CD14-positive monocyte (primary cell): Measurements from ENCODE around the gene MAP3K19. TPM values are rescaled to one million over a fixed set of nuclear protein-coding genes. Genes with fewer than 3 reads are reported as not detected.

Experiments used
- DNase-seq, 3 donors: peaks; one replicate each; pipeline ENCODE4 v3.0.0-alpha.2; 2011 to 2022
- H2AFZ ChIP-seq: 2 replicates; pipeline ENCODE4 v1.6.0; 2012; ENCODE audit warnings: mild to moderate bottlenecking, low read depth, low read length, inconsistent platforms; ENCODE audit not compliant: insufficient read depth, poor library complexity, severe bottlenecking
- H3K27ac ChIP-seq, 2 donors: 1 replicate in 1 of 2; 2 replicates in 1 of 2; pipeline ENCODE4 v1.5.1; 2012 to 2013; ENCODE audit warnings: low read length in 2 of 2, control low read depth in 1 of 2, inconsistent platforms in 1 of 2, low read depth in 1 of 2, mild to moderate bottlenecking in 1 of 2
- H3K27me3 ChIP-seq, 2 donors: one replicate each; pipeline versions ENCODE4 v1.6.0 to v1.6.1; 2011 to 2013; ENCODE audit warnings: low read length in 2 of 2; ENCODE audit not compliant: control insufficient read depth in 2 of 2, insufficient read depth in 2 of 2
- H3K36me3 ChIP-seq, 2 donors: replicated peaks in 1 of 2; 1 replicate in 1 of 2; 2 replicates in 1 of 2; pipeline versions ENCODE4 v1.5.1 to v1.6.1; 2012 to 2013; ENCODE audit warnings: low read length in 2 of 2, control low read depth in 1 of 2, inconsistent platforms in 1 of 2, mild to moderate bottlenecking in 1 of 2; ENCODE audit not compliant: insufficient read depth in 2 of 2, control insufficient read depth in 1 of 2
- H3K4me1 ChIP-seq, 2 donors: 1 replicate in 1 of 2; 2 replicates in 1 of 2; pipeline versions ENCODE4 v1.5.1 to v1.6.1; 2012 to 2013; ENCODE audit warnings: low read length in 2 of 2, control low read depth in 1 of 2, inconsistent platforms in 1 of 2, mild to moderate bottlenecking in 1 of 2, moderate library complexity in 1 of 2; ENCODE audit not compliant: insufficient read depth in 2 of 2, control insufficient read depth in 1 of 2
- H3K4me2 ChIP-seq: replicated peaks from 2 replicates; pipeline ENCODE3; 2012; ENCODE audit warnings: low read length, moderate library complexity, mild to moderate bottlenecking; ENCODE audit not compliant: poor library complexity, severe bottlenecking; ENCODE audit errors: extremely low read depth
- H3K4me3 ChIP-seq, 3 experiments: fragments of 200-600 bp in 1 of 3; sonication (generic) in 1 of 3; replicated peaks in 1 of 3; 1 replicate in 2 of 3; 2 replicates in 1 of 3; pipeline ENCODE4 v1.5.1; 2011 to 2013; ENCODE audit warnings: low read length in 3 of 3, mild to moderate bottlenecking in 3 of 3, control low read depth in 2 of 3, low read depth in 2 of 3, inconsistent platforms in 1 of 3, moderate library complexity in 1 of 3
- H3K79me2 ChIP-seq: 2 replicates; pipeline ENCODE4 v1.6.0; 2012; ENCODE audit warnings: mild to moderate bottlenecking, control low read depth, inconsistent platforms, low read length, moderate library complexity; ENCODE audit not compliant: insufficient read depth
- H3K9ac ChIP-seq: 2 replicates; pipeline ENCODE4 v1.6.0; 2017; ENCODE audit warnings: low read length, mild to moderate bottlenecking; ENCODE audit not compliant: insufficient read depth, poor library complexity, severe bottlenecking
- H3K9me3 ChIP-seq, 2 donors: replicated peaks in 1 of 2; 1 replicate in 1 of 2; 2 replicates in 1 of 2; pipeline versions ENCODE4 v1.5.1 to v1.6.1; 2012 to 2013; ENCODE audit warnings: low read length in 2 of 2, control low read depth in 1 of 2; ENCODE audit not compliant: control insufficient read depth in 1 of 2, insufficient read depth in 1 of 2
- H4K20me1 ChIP-seq: 2 replicates; pipeline ENCODE4 v1.6.0; 2012; ENCODE audit warnings: mild to moderate bottlenecking, low read length, control low read depth, moderate library complexity; ENCODE audit not compliant: insufficient read depth
- H3K27ac Mint-ChIP-seq, 7 donors: one replicate each; pipeline ENCODE4 v1.8.0; 2020; ENCODE audit warnings: mild to moderate bottlenecking in 7 of 7, mixed read lengths in 7 of 7, moderate library complexity in 6 of 7, inconsistent platforms in 2 of 7
- H3K27me3 Mint-ChIP-seq, 3 donors: one replicate each; pipeline ENCODE4 v1.8.0; 2021 to 2022; ENCODE audit warnings: low read depth in 3 of 3, mild to moderate bottlenecking in 3 of 3, mixed read lengths in 3 of 3, moderate library complexity in 3 of 3, inconsistent platforms in 1 of 3
- H3K36me3 Mint-ChIP-seq, 2 donors: one replicate each; pipeline ENCODE4 v1.8.0; 2020; ENCODE audit warnings: mixed read lengths in 2 of 2, inconsistent platforms in 1 of 2, mild to moderate bottlenecking in 1 of 2
- H3K4me1 Mint-ChIP-seq: one replicate; pipeline ENCODE4 v1.8.0; 2020; ENCODE audit warnings: mild to moderate bottlenecking, mixed read lengths
- H3K4me3 Mint-ChIP-seq, 2 donors: one replicate each; pipeline ENCODE4 v1.8.0; 2020; ENCODE audit warnings: mild to moderate bottlenecking in 2 of 2, mixed read lengths in 2 of 2, moderate library complexity in 1 of 2
- H3K9me3 Mint-ChIP-seq, 7 donors: one replicate each; pipeline ENCODE4 v1.8.0; 2020 to 2022; ENCODE audit warnings: mixed read lengths in 7 of 7, mild to moderate bottlenecking in 6 of 7, moderate library complexity in 6 of 7, inconsistent platforms in 2 of 7
- WGBS: methylation state at CpG from one replicate; pipeline ENCODE4 v1.1.5; 2013; ENCODE audit warnings: missing lambda C conversion rate; ENCODE audit not compliant: insufficient coverage; 5-methylcytosine and 5-hydroxymethylcytosine counted together
- intact Hi-C, 2 donors: fragments of 100-400 bp; cut with micrococcal nuclease; formaldehyde crosslinking; loops; one replicate each; pipeline versions ENCODE4 v1.15.0 to v1.15.1; 2023
- polyA plus RNA-seq, 3 donors: library from polyadenylated mRNA; depleted of rRNA in 1 of 3; unstranded in 2 of 3; stranded (reverse) in 1 of 3; fragments of 300-500 nt in 2 of 3; fragments of >200 nt in 1 of 3; fragmentation: Illumina TruSeq in 2 of 3; gene quantifications; 1 replicate in 2 of 3; 2 replicates in 1 of 3; pipeline ENCODE4 v1.2.3, GENCODE V29; 2012 to 2021
- TF ChIP-seq, protein P1 (sequence below): fragments of 200-600 bp; IDR thresholded peaks from one replicate; pipeline ENCODE4 v1.8.0; 2022; ENCODE audit warnings: antibody characterized with exemption, mild to moderate bottlenecking

The MAP3K19 gene
- polyA plus RNA-seq, 3 donors, result not detected

DNA sequence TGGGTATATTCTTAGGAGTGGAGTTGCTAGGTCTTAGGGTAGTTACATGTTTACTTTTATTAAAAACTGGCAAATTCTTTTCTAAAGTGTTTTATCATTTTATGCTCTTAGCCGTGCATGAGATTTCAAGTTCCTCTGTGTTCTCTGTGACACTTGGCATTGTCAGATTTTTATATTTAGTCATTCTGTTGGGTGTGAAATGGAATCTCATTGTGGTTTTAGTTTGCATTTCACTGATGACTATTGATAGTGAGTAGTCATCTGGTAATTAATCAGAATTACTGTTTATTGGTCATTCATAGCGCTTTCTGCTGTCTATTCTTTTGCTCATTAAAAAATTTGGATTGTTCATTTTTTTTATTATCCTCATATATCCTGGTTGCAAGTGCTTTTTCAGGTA, 39.0 kb upstream of the MAP3K19 start:
- peaks cover 14% of the 10 kb centered on the region for H4K20me1 ChIP-seq
- WGBS, result no CpG with 5 or more reads among the region's 2 CpGs
- no peak for DNase-seq
- TF ChIP-seq, protein P1, sequence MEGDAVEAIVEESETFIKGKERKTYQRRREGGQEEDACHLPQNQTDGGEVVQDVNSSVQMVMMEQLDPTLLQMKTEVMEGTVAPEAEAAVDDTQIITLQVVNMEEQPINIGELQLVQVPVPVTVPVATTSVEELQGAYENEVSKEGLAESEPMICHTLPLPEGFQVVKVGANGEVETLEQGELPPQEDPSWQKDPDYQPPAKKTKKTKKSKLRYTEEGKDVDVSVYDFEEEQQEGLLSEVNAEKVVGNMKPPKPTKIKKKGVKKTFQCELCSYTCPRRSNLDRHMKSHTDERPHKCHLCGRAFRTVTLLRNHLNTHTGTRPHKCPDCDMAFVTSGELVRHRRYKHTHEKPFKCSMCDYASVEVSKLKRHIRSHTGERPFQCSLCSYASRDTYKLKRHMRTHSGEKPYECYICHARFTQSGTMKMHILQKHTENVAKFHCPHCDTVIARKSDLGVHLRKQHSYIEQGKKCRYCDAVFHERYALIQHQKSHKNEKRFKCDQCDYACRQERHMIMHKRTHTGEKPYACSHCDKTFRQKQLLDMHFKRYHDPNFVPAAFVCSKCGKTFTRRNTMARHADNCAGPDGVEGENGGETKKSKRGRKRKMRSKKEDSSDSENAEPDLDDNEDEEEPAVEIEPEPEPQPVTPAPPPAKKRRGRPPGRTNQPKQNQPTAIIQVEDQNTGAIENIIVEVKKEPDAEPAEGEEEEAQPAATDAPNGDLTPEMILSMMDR, result no peak
- intact Hi-C loops, result no loop called here
- H3K36me3 ChIP-seq, result peaks cover 2 to 47% of the 10 kb centered on the region in 2 donors
- Mint-ChIP-seq H3K9me3 (peaks cover 4 to 15% (median 7%) of the 10 kb centered on the region in 7 donors), H3K4me3 (no peak overlapping the region), H3K27me3 (peaks cover 0 to 2% (median 2%) of the 10 kb centered on the region in 3 donors), H3K27ac (no peak overlapping the region), H3K36me3 (peaks cover 24 to 46% of the 10 kb centered on the region in 2 donors), H3K4me1 (peaks cover 11% of the 10 kb centered on the region)
- peaks cover 14% of the 10 kb centered on the region for H3K79me2 ChIP-seq
- no peak overlapping the region for H2AFZ ChIP-seq
- no peak overlapping the region for H3K9ac ChIP-seq
- no peak overlapping the region for H3K4me3 ChIP-seq
- H3K9me3 ChIP-seq, result peaks cover 0 to 3% of the 10 kb centered on the region in 2 donors
- no peaks in the 10 kb centered on the region for H3K4me1 ChIP-seq
- H3K4me2 ChIP-seq, result no peak overlapping the region
- H3K27me3 ChIP-seq, result no peaks in the 10 kb centered on the region
- H3K27ac ChIP-seq, result no peak overlapping the region

DNA sequence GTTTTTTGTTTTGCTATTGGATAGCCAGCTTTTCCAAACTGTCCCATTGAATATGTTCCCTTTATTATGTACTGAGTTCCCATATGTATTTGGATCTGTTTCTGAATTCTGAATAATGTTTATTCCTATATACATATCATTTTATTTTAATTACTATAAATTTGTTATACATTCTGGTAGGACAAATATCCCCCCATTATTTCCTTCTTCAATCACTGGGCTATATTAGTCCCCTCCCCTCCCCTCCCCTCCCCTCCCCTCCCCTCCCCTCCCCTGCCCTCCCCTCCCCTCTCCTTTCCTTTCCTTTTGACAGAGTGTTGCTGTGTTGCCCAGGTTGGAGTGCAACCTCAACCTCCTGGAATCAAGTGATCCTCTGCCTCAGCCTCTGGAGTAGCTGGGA, 31.2 kb upstream of the MAP3K19 start:
- Histone ChIP-seq H3K27ac (no peak overlapping the region), H2AFZ (no peak overlapping the region), H3K9me3 (peaks cover 16 to 19% of the 10 kb centered on the region in 2 donors), H3K27me3 (no peaks in the 10 kb centered on the region), H3K79me2 (peaks cover 25% of the 10 kb centered on the region), H3K36me3 (peaks cover 0 to 35% of the 10 kb centered on the region in 2 donors), H3K4me3 (no peak overlapping the region), H3K4me1 (no peaks in the 10 kb centered on the region), H3K4me2 (no peak overlapping the region), H3K9ac (no peak overlapping the region), H4K20me1 (peaks cover 5% of the 10 kb centered on the region)
- no peak for DNase-seq
- peaks cover 0 to 2% (median 0%) of the 10 kb centered on the region in 3 donors for H3K27me3 Mint-ChIP-seq
- intact Hi-C loops, result no loop called here
- H3K27ac Mint-ChIP-seq, result no peak overlapping the region
- peaks cover 13 to 27% (median 20%) of the 10 kb centered on the region in 7 donors for H3K9me3 Mint-ChIP-seq
- H3K4me3 Mint-ChIP-seq, result no peak overlapping the region
- TF ChIP-seq, protein P1, result no peak
- peaks cover 36 to 59% of the 10 kb centered on the region in 2 donors for H3K36me3 Mint-ChIP-seq
- no peaks in the 10 kb centered on the region for H3K4me1 Mint-ChIP-seq
